PC-9 (cell line): ENCODE measurements around the gene FERMT3. TPM values are rescaled to one million over a fixed set of nuclear protein-coding genes. Genes with fewer than 3 reads are reported as not detected.

Experiments
- BruUV-seq: library from RNA; stranded (reverse); fragments of 400-500 nt; replicated peaks from 2 replicates; lab custom pipeline; 2021; lab: Mats Ljungman, UMichigan
- CTCF ChIA-PET: fragments of 300-600 bp; sonication (Branson Sonifier 250); formaldehyde crosslinking; loops from one replicate; lab custom pipeline; 2022; ENCODE audit warnings: antibody characterized with exemption; lab: Charles Lee
- POLR2A ChIA-PET: fragments of 300-600 bp; sonication (Branson Sonifier 250); formaldehyde crosslinking; loops from one replicate; lab custom pipeline; 2022; ENCODE audit warnings: antibody characterized with exemption; ENCODE audit not compliant: unreplicated experiment; lab: Charles Lee
- DNase-seq, 2 experiments: peaks; one replicate each; pipeline versions ENCODE4 v3.0.0 to v3.0.0-alpha.2; 2015 to 2022; ENCODE audit warnings: mixed read lengths in 1 of 2
- H2AFZ ChIP-seq: fragments of 200-600 bp; sonication (generic); 2 replicates; pipeline ENCODE4 v1.8.1; 2017; ENCODE audit warnings: antibody characterized with exemption
- H3F3A ChIP-seq: fragments of 200-600 bp; sonication (generic); 2 replicates; pipeline ENCODE4 v1.8.1; 2017; ENCODE audit warnings: antibody characterized with exemption, mild to moderate bottlenecking, low read depth; ENCODE audit not compliant: insufficient read depth
- H3K27ac ChIP-seq: fragments of 200-600 bp; sonication (generic); 2 replicates; pipeline ENCODE4 v1.6.1; 2016; ENCODE audit warnings: mixed run types
- H3K27me3 ChIP-seq: fragments of 200-600 bp; sonication (generic); 2 replicates; pipeline ENCODE4 v1.6.1; 2016; ENCODE audit warnings: low read depth, mixed run types; ENCODE audit not compliant: insufficient read depth
- H3K36me3 ChIP-seq: fragments of 200-600 bp; sonication (generic); 2 replicates; pipeline ENCODE4 v1.6.1; 2016; ENCODE audit warnings: low read depth, mixed run types
- H3K4me1 ChIP-seq: fragments of 200-600 bp; sonication (generic); replicated peaks from 2 replicates; pipeline ENCODE4 v1.6.1; 2016; ENCODE audit warnings: mixed run types; ENCODE audit not compliant: insufficient read depth
- H3K4me2 ChIP-seq: fragments of 200-600 bp; sonication (generic); 2 replicates; pipeline ENCODE4 v1.6.1; 2017; ENCODE audit warnings: mixed run types
- H3K4me3 ChIP-seq: fragments of 200-600 bp; sonication (generic); 2 replicates; pipeline ENCODE4 v1.6.1; 2016; ENCODE audit warnings: mixed run types
- H3K79me2 ChIP-seq: fragments of 200-600 bp; sonication (generic); 2 replicates; pipeline ENCODE4 v1.6.1; 2017; ENCODE audit warnings: low read depth, mixed run types
- H3K9me2 ChIP-seq: fragments of 200-600 bp; sonication (generic); 2 replicates; pipeline ENCODE4 v1.8.1; 2017; ENCODE audit warnings: mild to moderate bottlenecking; ENCODE audit not compliant: insufficient read depth
- H3K9me3 ChIP-seq: fragments of 200-600 bp; sonication (generic); 2 replicates; pipeline ENCODE4 v1.8.1; 2016; ENCODE audit warnings: low read depth; ENCODE audit not compliant: insufficient read depth
- H4K20me1 ChIP-seq: fragments of 200-600 bp; sonication (generic); 2 replicates; pipeline ENCODE4 v1.8.1; 2017; ENCODE audit not compliant: insufficient read depth
- CTCF ChIP-seq: fragments of 200-600 bp; sonication (generic); conservative IDR thresholded peaks from 2 replicates; pipeline ENCODE4 v1.6.1; 2017; ENCODE audit warnings: mixed run types, antibody characterized with exemption, mild to moderate bottlenecking, moderate library complexity
- EZH2 ChIP-seq: fragments of 200-600 bp; sonication (generic); IDR thresholded peaks from 2 replicates; pipeline ENCODE4 v1.8.0; 2017; ENCODE audit warnings: antibody characterized with exemption, low read depth
- intact Hi-C: fragments of 100-400 bp; cut with micrococcal nuclease; formaldehyde crosslinking; loops from one replicate; pipeline ENCODE4 v1.10.0; 2022; ENCODE audit not compliant: unreplicated experiment
- total RNA-seq: library from RNA; stranded (reverse); gene quantifications from 2 replicates; pipeline ENCODE4 v1.2.3, GENCODE V29; 2021

FERMT3 gene
- total RNA-seq, 1 experiment from 2014 or later, result 5.0 TPM

- H4K20me1 ChIP-seq, result 0 out of 2 replicates have a peak, but pooled peaks cover 11% of the 10 kb centered on the region
- no peaks in the 10 kb centered on the region for H3K9me3 ChIP-seq
- DNase-seq, result no peak
- ChIA-PET POLR2A (no interaction called here), CTCF (interaction anchor here (1.6 kb wide), 1 partner anchor 22 kb away, joined by 3 read pairs; the partner anchor contains the start of genes NUDT22 and TRPT1)
- BruUV-seq, result no TSS peak
- H3K4me3 ChIP-seq, result no peak overlapping the region
- H3F3A ChIP-seq, result peaks cover 68% of the 10 kb centered on the region
- H3K4me1 ChIP-seq, result peaks cover 14% of the 10 kb centered on the region
- no peak for TF ChIP-seq EZH2
- TF ChIP-seq CTCF, result no peak
- H3K9me2 ChIP-seq, result no peaks in the 10 kb centered on the region
- no peak overlapping the region for H3K4me2 ChIP-seq
- peaks cover 39% of the 10 kb centered on the region for H3K79me2 ChIP-seq
- peaks cover 3% of the 10 kb centered on the region; the same call in 1 of the 2 replicates for H3K36me3 ChIP-seq
- no peak overlapping the region for H3K27ac ChIP-seq
- intact Hi-C loops, result no loop called here
- no peaks in the 10 kb centered on the region for H3K27me3 ChIP-seq
- no peak overlapping the region for H2AFZ ChIP-seq
Observed at GRCh38 chr11:64248578-64248977, 42.1 kb downstream of the FERMT3 start.

GRCh38 chr11:64249038-64249437 lies 42.5 kb downstream of the FERMT3 start:
- 0 out of 2 replicates have a peak, but pooled peaks cover 11% of the 10 kb centered on the region for H4K20me1 ChIP-seq
- no TSS peak for BruUV-seq
- no peak overlapping the region for H3K4me2 ChIP-seq
- intact Hi-C loops, result no loop called here
- no peak for TF ChIP-seq EZH2
- no peak for TF ChIP-seq CTCF
- DNase-seq, result no peak
- H2AFZ ChIP-seq, result no peak overlapping the region
- peaks cover 14% of the 10 kb centered on the region for H3K4me1 ChIP-seq
- no peaks in the 10 kb centered on the region for H3K9me3 ChIP-seq
- no peak overlapping the region for H3K27ac ChIP-seq
- no peaks in the 10 kb centered on the region for H3K9me2 ChIP-seq
- peaks cover 63% of the 10 kb centered on the region for H3F3A ChIP-seq
- H3K36me3 ChIP-seq, result no peaks in the 10 kb centered on the region
- H3K79me2 ChIP-seq, result peaks cover 34% of the 10 kb centered on the region
- no peak overlapping the region for H3K4me3 ChIP-seq
- no peaks in the 10 kb centered on the region for H3K27me3 ChIP-seq
- ChIA-PET CTCF (interaction anchor here (0.6 kb wide), 1 partner anchor 1451 kb away, joined by 3 read pairs; no protein-coding TSS in a partner anchor), POLR2A (no interaction called here)

GRCh38 chr11:64249563-64250414 lies 43.3 kb downstream of the FERMT3 start:
- no peak overlapping the region for H3K4me3 ChIP-seq
- H3K27me3 ChIP-seq, result no peaks in the 10 kb centered on the region
- H4K20me1 ChIP-seq, result peaks cover 13% of the 10 kb centered on the region; the same call in 1 of the 2 replicates
- intact Hi-C loops, result no loop called here
- peaks cover 57% of the 10 kb centered on the region for H3F3A ChIP-seq
- no TSS peak for BruUV-seq
- no peak for DNase-seq
- H3K27ac ChIP-seq, result no peak overlapping the region
- no peaks in the 10 kb centered on the region for H3K9me3 ChIP-seq
- no peaks in the 10 kb centered on the region for H3K36me3 ChIP-seq
- H3K9me2 ChIP-seq, result no peaks in the 10 kb centered on the region
- H3K4me2 ChIP-seq, result no peak overlapping the region
- TF ChIP-seq EZH2, result no peak
- no peak for TF ChIP-seq CTCF
- H3K4me1 ChIP-seq, result peaks cover 12% of the 10 kb centered on the region
- H3K79me2 ChIP-seq, result peaks cover 29% of the 10 kb centered on the region
- POLR2A ChIA-PET, result no interaction called here
- CTCF ChIA-PET, result interaction anchor here (0.6 kb wide), 2 partner anchors 54 to 1452 kb away, joined by 3 read pairs; no protein-coding TSS in a partner anchor
- no peak overlapping the region for H2AFZ ChIP-seq
